CD4-positive, alpha-beta T cell treated with Interleukin-6 for 4 hours (primary cell): ENCODE data around the gene PAWR.
"Not testable (repeated sequence)": the region's sequence is repeated elsewhere in the genome, so short reads cannot be mapped to it uniquely, and the experiment has no call there.

Experiments
- DNase-seq: peaks from one replicate; pipeline ENCODE4 v3.0.0-alpha.2; 2020; ENCODE audit warnings: mixed read lengths

PAWR gene

GRCh38 chr12:79685068-79685467 is 5.7 kb downstream of the PAWR start:
- no peak for DNase-seq

DNA sequence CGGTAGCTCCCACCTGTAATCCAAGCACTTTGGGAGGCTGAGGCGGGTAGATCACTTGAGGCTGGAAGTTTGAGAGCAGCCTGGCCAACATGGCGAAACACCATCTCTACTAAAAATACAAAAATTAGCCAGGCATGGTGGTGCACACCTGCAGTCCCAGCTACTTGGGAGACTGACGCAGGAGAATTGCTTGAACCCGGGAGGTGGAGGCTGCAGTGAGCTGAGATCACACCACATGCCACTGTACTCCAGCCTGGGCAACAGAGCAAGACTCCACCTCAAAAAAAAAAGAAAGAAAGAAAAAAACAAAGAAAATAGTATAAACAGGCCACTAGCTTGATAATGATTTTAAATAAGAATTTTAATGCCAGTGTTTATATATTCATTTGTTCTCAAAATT is 6.4 kb downstream of the PAWR start:
- not testable (repeated sequence) for DNase-seq

GRCh38 chr12:79682593-79682992 is 8.2 kb downstream of the PAWR start:
- DNase-seq = no peak

GRCh38 chr12:79681008-79681590 is 9.7 kb downstream of the PAWR start:
- no peak for DNase-seq

DNA sequence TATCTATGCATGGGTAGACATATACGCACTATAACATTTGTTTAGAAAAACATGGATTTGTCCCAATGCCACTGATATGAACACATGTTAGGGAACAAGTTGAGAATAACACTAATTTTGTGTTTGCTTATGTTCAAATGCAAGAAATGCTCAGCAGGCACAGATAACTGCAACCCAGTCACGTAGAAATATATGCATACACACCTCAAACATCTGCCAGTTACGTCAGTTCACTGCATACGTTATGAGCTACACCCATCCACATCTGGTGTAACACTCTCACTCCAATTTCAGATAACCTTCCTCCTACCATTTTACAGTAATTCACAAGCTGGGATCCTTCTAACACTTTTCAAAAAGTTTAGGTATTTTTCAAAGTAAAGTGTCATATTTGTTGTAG is 10.7 kb downstream of the PAWR start:
- no peak for DNase-seq

- no peak for DNase-seq
Measured at GRCh38 chr12:79678306-79678705, 12.5 kb downstream of the PAWR start.

DNA sequence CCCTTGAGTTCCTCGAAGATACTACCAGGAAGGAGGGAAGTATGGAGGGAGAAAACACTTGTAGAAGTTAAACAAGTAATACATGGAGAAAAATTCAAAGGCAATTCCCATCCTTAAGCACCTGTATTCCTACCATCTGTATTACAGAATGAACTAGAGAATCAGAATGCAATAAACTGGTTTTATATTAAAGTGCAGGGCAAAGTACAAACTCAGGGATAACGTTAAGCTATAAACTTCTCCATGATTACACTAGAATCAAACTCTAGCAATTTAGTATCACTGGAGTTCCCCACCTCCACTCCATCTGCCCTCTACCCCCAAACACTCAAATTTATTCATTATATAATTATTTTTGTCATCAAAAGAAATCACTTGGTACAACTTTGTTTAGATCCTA is 13.1 kb downstream of the PAWR start:
- DNase-seq = no peak

DNA sequence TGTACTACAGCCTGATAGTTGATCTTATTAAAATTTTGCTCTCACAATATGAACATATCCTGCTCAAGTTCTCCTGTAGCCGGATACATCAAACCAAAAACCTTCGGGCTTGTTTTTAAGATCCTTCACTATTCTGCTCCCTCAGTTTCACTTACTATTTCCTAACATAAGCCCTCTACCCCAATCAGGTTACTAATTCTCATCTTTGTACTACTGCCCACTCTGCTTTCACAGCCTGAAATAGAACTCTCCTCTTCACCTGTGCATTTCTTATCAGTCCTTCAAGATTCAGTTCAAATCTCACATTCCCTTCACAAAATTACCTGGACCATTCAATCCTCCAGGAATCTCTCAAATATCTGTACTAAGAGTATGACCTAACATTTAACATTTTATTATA is 14.2 kb downstream of the PAWR start:
- no peak for DNase-seq

DNA sequence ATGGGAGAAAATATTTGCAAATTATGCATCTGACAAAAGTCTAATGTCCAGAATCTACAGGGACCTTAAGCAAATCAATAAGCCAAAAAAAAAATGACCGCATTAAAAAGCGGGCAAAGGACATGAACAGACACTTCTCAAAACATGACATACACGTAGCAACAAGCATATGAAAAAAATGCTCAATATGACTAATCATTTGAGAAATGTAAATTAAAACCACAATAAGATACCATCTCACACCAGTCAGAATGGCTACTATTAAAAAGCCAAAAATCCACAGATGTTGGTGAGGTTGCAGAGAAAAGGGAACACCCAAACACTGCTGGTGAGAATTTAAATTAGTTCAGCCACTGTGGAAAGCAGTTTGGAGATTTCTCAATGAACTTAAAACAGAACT is 16.1 kb downstream of the PAWR start:
- no peak for DNase-seq

GRCh38 chr12:79673354-79673753 is 17.4 kb downstream of the PAWR start:
- no peak for DNase-seq

- DNase-seq = no peak
Measured at GRCh38 chr12:79668113-79668512, 22.7 kb downstream of the PAWR start.

DNA sequence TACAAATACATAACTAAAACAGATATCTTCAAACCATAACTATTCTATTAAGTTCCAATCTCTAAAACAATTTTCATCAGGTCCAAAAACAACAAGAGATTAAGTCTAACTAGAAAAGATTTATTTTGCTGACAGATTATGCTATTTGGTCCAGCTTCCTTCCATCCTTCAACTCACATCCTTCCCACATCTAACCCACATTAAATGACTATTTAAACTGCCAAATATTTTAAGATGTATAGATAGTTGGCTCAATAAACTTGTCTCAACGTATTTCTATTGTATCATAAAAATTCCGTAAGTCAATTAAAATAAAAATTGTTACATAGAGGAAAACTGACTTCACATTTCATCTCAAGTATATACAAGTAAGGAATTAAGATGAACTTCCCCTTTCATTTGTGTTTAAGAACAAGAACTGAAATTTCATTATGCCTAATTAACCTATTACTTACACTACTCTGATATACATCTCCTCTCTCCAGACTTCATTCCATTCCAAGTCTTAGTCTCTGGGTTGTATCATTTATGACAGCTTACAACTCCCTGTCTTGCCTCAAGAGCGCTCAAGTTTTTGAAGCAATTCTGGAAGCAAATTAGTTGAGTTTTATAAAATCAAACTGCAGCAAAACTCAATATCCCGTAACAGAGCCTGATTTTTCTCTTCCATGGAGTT is 25.4 kb downstream of the PAWR start:
- no peak for DNase-seq

DNA sequence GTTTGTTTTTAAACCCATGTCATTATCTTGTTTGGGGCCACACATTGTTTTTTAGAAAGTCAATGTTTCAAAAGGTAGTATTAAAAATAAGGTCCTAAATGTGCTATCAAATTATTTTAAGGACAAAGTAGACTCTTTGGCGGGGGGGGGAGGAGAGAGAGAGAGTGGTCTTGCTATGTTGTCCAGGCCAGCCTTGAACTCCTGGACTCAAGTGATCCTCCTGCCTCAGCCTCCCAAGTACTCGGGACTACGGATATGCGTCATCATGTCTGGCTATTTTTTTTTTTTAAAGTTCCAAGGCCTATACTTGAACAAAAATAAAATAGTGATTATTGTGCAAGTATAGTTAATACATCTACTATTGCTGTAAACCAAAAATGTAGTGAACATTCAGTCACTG is 26.2 kb downstream of the PAWR start:
- no peak for DNase-seq

DNA sequence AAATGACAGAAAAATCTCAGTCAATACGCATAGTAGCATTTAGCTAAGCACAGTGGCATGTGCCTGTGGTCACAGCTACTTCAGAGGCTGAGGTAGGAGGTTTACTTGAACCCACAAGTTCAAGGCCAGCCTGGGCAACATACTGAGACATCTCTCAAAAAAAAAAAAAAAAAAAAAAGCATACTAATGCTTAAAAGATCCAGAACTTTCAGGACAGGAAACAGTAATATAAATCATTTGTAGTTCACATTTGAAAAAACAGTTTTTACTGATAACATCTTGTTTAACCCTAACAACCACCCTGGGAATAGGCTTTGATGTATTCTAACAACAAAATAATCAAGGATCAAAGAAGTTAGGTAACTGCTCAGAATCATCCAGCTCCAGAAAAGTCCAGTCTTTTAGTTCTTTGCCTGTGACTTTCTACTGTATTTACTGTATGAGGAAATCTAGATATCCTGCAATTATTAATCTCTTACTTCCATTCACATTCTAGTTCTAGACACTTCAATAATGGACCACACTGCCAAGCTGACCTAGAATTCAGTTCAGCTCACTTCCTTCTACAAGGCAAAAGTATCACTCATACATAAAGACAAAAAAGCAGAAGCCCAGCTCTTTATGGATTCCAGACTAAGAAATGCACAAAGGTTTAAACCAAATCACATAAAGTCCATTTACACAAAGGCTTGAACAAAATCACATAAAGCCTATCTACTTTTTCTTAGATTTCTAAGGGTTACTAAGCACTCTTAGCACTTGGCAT is 28.5 kb downstream of the PAWR start:
- DNase-seq = no peak

DNA sequence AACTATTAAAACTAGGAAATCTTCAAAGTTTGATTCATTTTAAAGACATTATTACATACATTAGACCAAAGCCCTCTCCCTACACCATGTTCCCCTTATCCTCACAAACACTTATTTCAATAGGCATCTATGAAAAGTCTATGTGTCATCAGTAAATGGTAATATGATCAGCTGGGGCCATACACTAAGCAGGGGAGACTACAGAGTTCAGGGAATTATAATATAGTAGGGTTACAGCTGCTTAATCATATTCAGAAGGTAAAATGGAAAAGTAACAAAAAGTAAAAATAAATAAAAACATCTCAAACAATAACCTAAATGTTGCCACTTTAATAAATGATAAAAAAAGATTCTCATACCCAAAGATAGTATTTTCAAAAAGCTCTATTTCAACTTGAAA is 29.1 kb downstream of the PAWR start:
- DNase-seq = no peak

- DNase-seq = no peak
Measured at GRCh38 chr12:79659961-79660431, 30.8 kb downstream of the PAWR start.

DNA sequence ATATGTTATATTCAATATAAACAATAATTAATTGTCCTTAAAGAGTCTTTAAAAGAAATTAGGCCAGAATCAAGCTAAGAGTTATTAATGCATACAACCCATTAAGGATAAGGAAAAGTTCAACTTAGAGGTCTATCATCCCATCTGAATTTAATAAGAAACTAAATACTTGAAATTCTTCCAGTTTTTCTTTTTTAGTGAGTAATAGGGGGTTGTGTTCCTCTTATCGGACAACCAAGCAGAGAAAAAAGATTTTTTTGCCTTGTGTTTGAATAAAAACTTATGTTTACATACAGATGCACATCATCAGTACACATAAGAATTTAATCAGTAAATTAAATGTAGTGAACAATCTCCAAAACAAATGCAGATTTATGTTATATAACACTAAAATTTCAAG is 32.5 kb downstream of the PAWR start:
- no peak for DNase-seq

GRCh38 chr12:79657136-79657535 is 33.6 kb downstream of the PAWR start:
- DNase-seq = no peak

DNA sequence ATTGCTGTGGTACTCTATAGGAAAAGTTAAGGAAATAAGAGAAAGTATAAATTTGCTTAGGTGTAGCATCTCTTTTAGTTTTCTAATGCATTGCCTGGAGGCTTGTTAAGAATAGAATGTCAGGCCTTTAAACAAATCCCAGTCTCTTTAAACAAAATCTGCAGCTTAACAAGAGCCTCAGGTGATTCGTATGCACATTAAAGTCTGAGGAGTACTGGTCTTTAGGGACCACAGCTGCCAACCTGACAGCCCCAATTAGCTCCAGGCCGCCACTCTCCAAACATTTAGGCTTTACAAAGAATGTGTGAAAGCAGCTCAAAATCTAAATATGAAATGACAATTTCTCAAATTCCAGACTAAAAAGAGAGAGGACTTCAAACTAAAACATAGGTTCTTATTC is 35.7 kb downstream of the PAWR start:
- no peak for DNase-seq

DNA sequence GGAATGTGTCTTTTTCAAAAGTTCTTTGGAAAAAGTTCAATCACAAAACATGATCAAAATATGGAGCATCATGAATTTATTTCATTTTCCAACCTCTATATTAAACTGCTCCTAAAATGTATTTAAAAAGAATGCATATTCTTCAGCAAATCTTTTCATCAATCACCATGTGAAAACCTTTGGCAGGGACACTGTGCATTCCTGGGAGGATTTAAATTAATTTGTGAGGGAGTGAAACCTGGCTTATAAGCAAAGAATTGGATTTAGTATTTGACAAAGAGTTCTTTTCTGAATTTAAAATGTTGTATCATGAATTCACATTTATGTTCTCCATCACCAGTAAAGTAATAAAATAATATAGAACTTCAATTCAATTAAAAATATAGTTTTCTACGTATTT is 38.2 kb downstream of the PAWR start:
- DNase-seq = no peak

DNA sequence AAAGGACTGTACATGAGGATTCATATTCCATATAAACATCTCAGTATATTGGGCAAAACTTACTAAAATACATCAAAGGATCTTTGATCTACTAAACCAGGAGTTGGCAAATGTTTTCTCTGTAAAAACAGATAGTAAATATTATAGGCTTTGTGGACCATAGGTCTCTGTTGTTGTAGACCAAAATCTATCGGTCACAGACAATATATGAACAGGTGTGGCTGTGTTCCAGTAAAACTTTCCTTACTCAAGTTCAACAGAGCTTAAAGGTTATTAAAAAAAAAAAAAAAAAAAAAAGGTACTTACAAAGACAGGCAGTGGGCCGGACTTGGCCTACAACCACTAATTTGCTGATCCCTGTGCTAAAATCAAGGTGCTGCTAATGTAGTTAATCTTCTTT is 40.3 kb downstream of the PAWR start:
- DNase-seq = no peak

GRCh38 chr12:79648881-79649280 is 41.9 kb downstream of the PAWR start:
- DNase-seq = no peak

GRCh38 chr12:79646843-79647242 is 43.9 kb downstream of the PAWR start:
- DNase-seq = not testable (repeated sequence)

GRCh38 chr12:79645235-79645630 is 45.5 kb downstream of the PAWR start:
- no peak for DNase-seq
